HG02610 (cell line): Measurements from ENCODE around the gene PLAU.
"Not testable (repeated sequence)": the region's sequence is repeated elsewhere in the genome, so short reads cannot be mapped to it uniquely, and the experiment has no call there.

Experiments used
- ATAC-seq: cut with Tn5 transposase; IDR thresholded peaks from one replicate; pipeline ENCODE4 v1.9.1; 2021; ENCODE audit warnings: mild to moderate bottlenecking, moderate library complexity; ENCODE audit not compliant: unreplicated experiment

Gene PLAU

GRCh38 chr10:73876566-73876965, 34.4 kb upstream of the PLAU start:
- no peak for ATAC-seq

DNA sequence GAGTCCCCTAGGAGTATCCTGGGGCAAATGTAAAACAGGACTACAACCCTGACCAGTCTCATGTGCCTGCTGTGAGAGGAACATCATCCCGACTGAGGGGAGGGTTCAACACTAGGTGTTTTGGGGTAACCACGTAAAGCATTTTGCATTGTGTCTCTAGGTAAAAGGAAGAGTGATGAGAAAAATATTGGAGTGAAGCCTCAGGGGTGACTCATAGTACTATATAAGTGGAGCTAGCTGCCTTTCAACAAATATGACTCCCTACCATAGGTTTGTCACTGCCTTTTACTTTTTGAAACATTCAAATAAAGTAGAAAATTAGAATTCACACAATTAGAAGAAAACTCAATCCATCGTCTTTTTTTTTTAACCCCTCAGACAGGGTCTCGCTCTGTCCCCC, 34.0 kb upstream of the PLAU start:
- no peak for ATAC-seq

- ATAC-seq: no peak
Measured at GRCh38 chr10:73877533-73878160, 33.3 kb upstream of the PLAU start.

GRCh38 chr10:73878365-73878764, 32.6 kb upstream of the PLAU start:
- no peak for ATAC-seq

DNA sequence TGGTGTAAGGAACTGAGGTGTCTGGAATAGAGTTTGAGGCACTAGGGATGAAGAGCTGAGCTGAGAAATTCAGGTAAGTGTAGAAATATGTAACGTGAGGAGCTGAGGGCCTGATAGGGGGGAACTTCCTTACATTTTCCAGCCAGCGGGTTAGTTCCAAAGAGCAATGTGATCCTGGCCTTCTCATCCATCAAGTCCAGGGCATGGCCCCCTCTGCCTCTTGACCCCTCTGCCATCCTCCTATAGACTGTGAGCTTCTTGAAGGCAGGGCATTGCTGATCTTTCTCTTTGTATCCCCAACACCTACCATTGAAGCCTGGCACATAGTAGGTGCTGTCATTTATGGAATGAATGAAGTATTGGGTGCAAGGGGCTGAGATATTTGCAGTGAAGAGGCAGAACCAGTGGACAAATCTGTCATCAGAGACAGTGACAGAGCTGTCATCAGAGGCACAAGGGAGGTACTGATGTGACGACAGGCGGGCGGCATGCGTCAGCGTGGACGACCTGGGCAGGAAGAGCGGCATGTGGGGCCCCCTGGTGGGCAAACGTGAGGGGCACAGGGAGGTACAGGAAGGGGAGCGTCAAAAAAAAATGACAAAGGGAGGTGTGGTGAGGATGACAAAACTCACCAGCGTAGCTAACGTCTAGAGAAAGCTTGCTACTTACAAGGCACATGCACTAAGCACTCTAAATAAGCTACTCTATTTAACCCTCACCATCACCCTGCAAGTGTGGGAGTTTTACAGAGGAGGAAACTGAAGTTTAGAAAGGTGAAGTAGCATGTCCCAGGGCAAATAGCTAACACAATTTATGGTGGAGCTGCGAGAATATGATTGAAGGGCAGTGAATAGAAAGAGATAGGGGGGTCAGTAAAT, 31.4 kb upstream of the PLAU start:
- ATAC-seq: peak; percentile 79

GRCh38 chr10:73881221-73881919, 29.6 kb upstream of the PLAU start:
- no peak for ATAC-seq

DNA sequence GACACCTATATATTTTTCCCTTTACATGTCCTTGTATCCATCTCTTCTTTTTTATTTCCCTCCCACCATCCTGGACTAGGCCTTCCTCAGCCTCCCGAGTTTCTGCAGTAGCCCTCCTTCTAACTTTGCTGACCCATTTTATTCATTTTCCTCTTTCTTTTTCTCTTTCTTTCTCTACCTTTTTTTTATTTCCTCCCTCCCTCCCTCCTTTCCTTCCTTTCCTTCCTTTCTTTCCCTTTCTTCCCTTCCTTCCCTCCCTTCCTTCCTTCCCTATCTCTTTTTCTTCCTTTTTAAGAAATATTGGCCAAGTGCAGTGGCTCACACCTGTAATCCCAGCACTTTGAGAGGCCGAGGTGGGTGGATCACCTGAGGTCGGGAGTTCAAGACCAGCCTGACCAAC, 26.9 kb upstream of the PLAU start:
- no peak for ATAC-seq

GRCh38 chr10:73886085-73886529, 24.8 kb upstream of the PLAU start:
- peak; percentile 55 for ATAC-seq

DNA sequence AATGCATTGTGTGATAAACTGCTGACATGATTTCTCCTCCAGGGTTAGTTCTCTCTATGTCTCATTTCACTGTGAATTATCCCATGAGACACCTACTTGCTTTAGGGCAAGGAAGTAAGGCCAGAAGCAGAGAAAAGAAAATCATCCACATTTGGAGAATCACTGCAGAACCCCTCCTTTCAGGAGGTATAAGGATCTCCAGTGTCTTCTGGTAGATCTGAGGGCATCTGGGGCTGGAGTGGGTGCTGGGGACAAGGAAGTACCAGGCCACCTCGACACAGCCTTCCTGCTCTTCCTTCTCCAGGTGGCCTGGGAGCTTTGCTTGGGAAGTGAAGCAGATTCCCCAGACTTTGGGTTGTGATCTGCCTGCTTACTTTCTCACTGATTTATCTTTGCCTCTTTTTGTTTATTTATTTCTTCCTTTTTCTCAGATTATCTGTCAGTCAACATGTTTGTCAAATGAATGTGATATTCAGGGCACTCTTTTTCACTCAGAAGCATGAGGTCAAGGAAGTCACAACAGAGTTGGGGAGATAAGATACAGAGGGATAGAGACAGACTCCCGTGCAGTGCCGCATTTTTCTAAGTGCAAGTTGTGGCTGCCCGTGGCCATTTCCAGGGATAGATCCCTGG, 24.2 kb upstream of the PLAU start:
- no peak for ATAC-seq

GRCh38 chr10:73887294-73888039, 23.5 kb upstream of the PLAU start:
- ATAC-seq: no peak

- ATAC-seq: peak; percentile 6
Measured at GRCh38 chr10:73888514-73888913, 22.4 kb upstream of the PLAU start.

DNA sequence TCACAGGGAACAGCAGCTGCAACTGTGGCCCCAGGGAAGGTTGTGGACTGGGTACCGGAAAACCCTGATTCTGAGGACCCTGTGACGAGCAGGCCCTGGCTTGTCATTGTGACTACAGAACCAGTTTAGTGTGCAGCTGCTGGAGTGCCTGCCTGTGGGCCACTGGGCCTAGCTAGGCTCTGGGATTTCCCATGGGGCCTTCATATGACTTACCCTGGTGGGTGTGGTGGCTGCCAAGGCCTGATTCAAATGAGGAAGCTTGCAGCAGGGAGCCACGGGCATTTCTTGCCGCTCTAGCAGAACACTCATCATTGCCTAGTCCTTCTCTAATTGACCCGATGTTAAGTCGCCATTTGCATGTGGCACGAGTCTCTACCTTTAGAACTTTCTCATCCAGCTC, 21.9 kb upstream of the PLAU start:
- ATAC-seq: peak; percentile 69

DNA sequence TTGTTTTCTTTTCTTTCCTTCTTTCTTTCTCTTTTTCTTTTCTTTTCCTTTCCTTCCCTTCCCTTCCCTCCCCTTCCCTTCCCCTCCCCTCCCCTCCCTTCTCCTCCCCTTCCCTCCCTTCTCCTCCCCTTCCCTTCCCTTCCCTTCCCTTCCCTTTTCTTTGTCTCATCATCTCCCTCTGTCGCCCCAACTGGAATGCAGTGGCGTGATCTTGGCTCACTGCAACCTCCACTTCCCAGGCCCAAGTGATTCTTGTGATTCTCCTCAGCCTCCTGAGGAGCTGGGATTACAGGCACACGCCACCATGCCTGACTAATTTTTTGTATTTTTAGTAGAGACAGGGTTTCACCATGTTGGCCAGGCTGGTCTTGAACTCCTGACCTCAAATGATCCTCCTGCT, 21.5 kb upstream of the PLAU start:
- not testable (repeated sequence) for ATAC-seq

GRCh38 chr10:73890261-73890660, 20.7 kb upstream of the PLAU start:
- no peak for ATAC-seq

DNA sequence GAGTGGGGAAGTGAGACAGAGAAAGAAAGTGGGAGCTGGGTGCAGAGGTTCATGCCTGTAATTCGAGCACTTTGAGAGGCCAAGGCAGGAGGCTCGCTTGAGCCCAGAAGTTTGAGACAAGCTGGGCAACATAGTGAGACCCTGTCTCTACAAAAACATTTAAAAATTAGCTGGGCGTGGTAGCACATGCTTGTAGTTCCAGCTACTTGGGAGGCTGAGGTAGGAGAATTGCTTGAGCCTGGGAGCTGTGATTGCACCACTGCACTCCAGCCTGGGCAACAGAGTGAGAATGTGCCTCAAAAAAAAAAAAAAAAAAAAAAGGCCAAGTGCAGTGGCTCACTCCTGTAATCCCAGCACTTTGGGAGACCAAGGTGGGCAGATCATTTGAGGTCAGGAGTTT, 20.1 kb upstream of the PLAU start:
- not testable (repeated sequence) for ATAC-seq

- ATAC-seq: no peak
Measured at GRCh38 chr10:73891540-73891939, 19.4 kb upstream of the PLAU start.

DNA sequence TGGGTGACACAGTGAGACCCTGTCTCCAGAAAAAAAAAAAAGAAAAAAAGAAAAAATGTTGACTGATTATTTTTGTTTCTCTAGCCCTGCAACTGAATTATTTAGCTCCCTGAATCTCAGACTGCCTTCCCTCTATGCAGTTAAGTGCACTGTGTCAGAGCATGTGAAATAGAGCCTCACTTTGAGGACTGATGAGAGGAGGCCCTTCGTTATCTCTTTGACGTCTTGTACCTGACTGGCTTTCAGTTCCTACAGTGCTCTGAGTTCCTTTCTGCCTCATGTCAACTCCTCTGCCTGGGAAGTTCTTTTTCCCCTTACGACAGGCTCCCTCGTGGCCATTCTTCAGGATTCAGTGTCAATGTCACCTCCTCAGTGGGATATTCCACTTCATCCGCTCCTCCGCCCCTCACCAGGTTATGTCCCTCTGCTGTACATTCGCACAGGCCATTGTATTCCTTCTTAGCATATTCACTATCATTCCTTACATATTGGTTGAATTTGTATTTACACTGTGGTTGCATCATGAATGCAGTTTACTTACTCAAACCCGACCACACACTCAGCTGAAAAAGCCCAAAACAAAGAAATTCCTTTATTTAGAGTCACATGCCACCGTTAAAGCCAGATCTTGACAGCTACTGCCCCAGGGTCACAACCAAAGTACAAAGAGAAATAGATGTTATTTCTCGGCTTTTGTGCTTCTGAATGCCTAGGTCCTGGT, 18.5 kb upstream of the PLAU start:
- no peak for ATAC-seq

DNA sequence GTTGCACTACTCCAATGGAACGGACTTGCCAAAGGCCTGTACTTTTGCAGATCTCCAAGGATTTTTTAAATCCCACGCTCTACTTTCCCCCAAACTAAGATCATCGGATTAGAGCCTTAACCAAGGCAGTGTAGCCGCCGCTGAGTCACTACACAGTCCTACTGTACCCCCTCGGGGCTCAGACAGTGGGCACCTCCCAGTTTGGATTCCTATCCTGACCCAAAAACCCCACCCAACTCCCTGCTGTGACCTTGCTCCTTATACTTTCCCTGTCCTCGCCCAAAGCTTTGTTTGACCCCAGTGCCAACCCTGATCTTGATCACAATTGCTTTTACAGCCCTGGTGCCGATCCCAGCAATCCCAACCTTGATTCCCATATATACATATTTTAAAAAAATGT, 17.5 kb upstream of the PLAU start:
- no peak for ATAC-seq

DNA sequence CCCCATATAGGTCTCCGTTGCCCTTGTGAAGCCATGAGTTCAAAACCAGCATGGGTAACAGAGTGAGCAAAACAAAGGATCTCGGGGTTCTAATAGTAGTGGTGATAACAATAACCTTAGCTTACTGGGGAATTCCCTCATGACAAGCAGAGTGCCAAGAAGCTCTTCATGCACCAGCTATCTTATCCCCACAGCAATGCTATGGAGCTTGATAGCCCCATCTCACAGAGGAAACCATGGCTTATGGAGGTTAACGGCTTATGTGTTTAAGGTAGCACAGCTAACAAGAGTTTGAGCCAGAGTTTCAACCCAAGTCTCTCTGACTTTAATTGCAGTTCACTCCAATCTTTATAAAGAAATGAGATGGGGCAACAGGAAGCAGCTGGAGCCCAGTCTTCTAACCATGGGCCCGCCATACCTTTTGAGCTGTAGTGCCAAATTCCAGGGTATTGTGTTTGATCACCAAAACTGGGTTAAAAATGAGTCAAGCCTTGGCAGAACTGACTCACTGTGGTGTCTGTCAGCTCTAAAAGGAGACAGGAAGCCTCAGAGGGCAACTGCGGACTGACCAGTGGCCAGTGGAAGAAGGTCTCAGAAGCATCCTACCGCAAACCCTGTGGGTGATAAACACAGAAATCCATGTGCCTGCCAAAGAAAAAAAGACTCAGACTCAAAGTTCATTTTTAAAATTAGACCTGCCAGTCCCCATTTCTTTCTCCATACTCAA, 16.5 kb upstream of the PLAU start:
- no peak for ATAC-seq
